GM12872 (cell line): ENCODE data around the gene TOR2A.

Experiments
- CTCF ChIP-seq: IDR thresholded peaks from 3 replicates; pipeline ENCODE4 v1.5.1; 2011; ENCODE audit warnings: low read depth, mild to moderate bottlenecking, low read length, moderate library complexity; ENCODE audit not compliant: insufficient read depth

Gene TOR2A

GRCh38 chr9:127721391-127721821, 13.7 kb downstream of the TOR2A start:
- no peak for TF ChIP-seq CTCF

DNA sequence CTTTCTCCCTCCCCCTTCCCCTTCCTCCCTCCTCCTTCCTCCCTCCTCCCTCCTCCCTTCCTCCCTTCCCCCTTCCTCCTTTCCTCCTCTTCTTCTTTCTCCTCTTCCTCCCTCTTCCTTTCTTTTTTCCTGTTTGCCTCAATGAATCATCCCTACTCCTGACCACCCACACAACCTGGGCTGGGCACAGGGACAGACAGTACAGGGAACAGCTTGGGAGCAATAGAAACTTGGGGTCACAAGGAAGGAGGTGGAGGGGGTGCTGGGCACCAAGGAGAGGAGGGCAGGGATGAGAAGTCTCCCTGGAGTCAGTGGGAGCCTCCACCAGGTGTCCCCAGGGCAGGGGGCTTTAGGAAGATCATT, 14.2 kb downstream of the TOR2A start:
- TF ChIP-seq CTCF = no peak

DNA sequence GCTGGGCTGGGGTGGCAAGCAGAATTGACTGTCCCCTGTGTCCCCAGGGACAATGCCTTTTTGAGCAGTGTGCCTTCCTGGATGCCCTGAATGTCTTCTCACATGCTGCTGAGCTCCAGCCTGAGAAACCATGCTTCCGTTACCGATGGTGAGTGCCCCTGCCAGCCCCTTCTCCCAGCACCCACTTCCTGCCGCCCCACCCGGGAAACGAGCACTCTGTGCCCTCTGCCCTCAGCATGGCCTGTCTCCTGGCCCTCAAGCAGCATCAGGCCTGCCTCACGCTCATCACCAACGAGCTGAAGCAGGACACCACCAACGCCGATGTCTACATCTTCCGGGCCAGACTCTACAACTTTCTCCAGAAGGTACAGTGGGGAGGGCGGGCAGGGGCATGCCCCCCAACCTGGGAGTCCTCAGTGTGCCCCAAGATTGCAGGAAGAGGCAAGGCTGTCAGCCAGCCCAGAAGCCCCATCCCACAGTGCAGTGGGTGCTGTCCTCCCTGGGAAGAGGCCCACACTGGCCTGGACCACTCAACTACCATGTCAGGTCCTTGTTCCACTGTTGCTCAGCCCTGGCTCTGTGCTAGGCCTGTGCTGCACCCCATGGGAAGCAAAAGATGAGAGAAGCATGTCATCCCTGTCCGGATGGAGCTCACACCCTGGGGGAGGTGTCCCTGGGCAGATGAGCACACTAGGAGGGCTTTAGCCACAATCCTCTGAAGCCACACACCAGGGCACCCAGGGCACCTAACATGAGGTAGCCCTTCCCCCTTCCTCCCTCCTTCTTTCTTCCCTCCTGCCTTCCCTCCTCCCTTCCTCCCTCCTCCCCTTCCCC, 14.8 kb downstream of the TOR2A start:
- no peak for TF ChIP-seq CTCF

GRCh38 chr9:127717766-127718165, 17.3 kb downstream of the TOR2A start:
- TF ChIP-seq CTCF = no peak

- TF ChIP-seq CTCF = no peak
Measured at GRCh38 chr9:127716412-127716811, 18.7 kb downstream of the TOR2A start.

GRCh38 chr9:127715470-127716337, 19.4 kb downstream of the TOR2A start, which contains the start of the genes PTRH1 and TTC16:
TSS of gene PTRH1 (minus strand) at chr9:127715663. CDS start at chr9:127715639, 24 bp downstream.
TSS of gene TTC16 (plus strand) at chr9:127716079. CDS start at chr9:127716146, 67 bp downstream.
- no peak for TF ChIP-seq CTCF

DNA sequence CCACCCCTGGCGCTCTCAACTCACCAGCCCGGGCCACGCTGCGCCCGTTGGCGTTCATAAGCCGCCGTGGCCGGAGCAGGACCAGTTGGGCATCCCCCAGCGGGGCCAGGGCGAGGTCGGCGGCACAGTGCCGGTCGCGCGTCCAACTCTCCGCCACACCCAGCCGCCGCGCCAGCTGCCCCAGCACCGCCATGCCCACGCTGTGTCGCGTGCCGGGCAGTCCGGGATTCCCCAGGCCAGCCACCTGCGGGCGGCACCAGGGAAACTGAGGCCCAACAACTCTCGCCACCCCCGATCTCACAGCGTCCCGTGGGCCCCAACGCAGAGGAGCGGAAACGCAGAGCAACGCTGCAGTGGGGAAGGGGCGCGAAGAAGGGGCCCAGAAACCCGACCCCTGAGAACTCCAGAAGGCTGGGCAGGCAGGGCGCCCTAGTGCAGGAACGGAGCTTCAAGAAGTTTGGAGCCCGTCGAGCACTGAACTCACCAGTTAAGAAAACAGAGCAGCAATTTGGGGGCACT, 20.1 kb downstream of the TOR2A start:
- no peak for TF ChIP-seq CTCF
